Breast epithelium (tissue), 4 donors: ENCODE results near the gene KIFAP3. TPM values are rescaled to one million over a fixed set of nuclear protein-coding genes. Genes with fewer than 3 reads are reported as not detected.

Source experiments
- DNase-seq, 2 donors: peaks; one replicate each; pipeline ENCODE4 v3.0.0-alpha.2; 2019; ENCODE audit warnings: low spot score in 2 of 2
- H3K27ac ChIP-seq, 2 donors: fragments of 200-600 bp; sonication (generic) in 1 of 2; one replicate each; pipeline ENCODE4 v1.5.1; 2016 to 2019; ENCODE audit warnings: mild to moderate bottlenecking in 1 of 2
- H3K27me3 ChIP-seq, 2 donors: fragments of 200-600 bp; sonication (generic) in 1 of 2; one replicate each; pipeline versions ENCODE4 v1.5.1 to v1.6.0; 2017 to 2019; ENCODE audit warnings: control low read depth in 1 of 2, mild to moderate bottlenecking in 1 of 2
- H3K36me3 ChIP-seq: fragments of 200-600 bp; one replicate; pipeline ENCODE4 v1.5.1; 2019
- H3K4me1 ChIP-seq, 2 donors: fragments of 200-600 bp; sonication (generic); one replicate each; pipeline ENCODE4 v1.5.1; 2016 to 2019; ENCODE audit warnings: control low read depth in 1 of 2
- H3K4me3 ChIP-seq, 3 donors: fragments of 200-600 bp; sonication (generic); 1 replicate in 2 of 3; 2 replicates in 1 of 3; pipeline ENCODE4 v1.5.1; 2016 to 2019; ENCODE audit warnings: mild to moderate bottlenecking in 3 of 3, moderate library complexity in 2 of 3
- H3K9me3 ChIP-seq, 2 donors: fragments of 200-600 bp; sonication (generic) in 1 of 2; one replicate each; pipeline ENCODE4 v1.5.1; 2016 to 2019; ENCODE audit warnings: control low read depth in 1 of 2
- CTCF ChIP-seq, 3 donors: fragments of 450-650 bp; IDR thresholded peaks; one replicate each; pipeline ENCODE4 v1.5.1; 2016 to 2017; ENCODE audit warnings: antibody characterized with exemption in 3 of 3, mild to moderate bottlenecking in 3 of 3, moderate library complexity in 3 of 3
- POLR2A ChIP-seq: fragments of 450-650 bp; IDR thresholded peaks from one replicate; pipeline ENCODE4 v1.6.1; 2016; ENCODE audit warnings: antibody characterized with exemption, mild to moderate bottlenecking, moderate library complexity
- POLR2AphosphoS5 ChIP-seq, 3 donors: sonication (generic); formaldehyde crosslinking; IDR thresholded peaks; one replicate each; pipeline ENCODE4 v1.6.1; 2017; ENCODE audit warnings: antibody characterized with exemption in 3 of 3
- intact Hi-C: fragments of 100-400 bp; cut with DNase I; formaldehyde crosslinking; loops from one replicate; pipeline ENCODE4 v1.15.1; 2023; ENCODE audit warnings: low total_unique reads
- total RNA-seq, 3 donors: library from RNA; depleted of rRNA; stranded (reverse); fragments of >200 nt; gene quantifications; one replicate each; pipeline ENCODE4 v1.1.0, GENCODE V29; 2016

The KIFAP3 gene
- total RNA-seq, 3 donors from 2014 or later = 29.0 to 41.1 (median 37.7) TPM

GRCh38 chr1:170032531-170033280 is 41.8 kb downstream of the KIFAP3 start:
- Histone ChIP-seq H3K27me3 (no peaks in the 10 kb centered on the region), H3K27ac (no peak overlapping the region), H3K4me1 (no peaks in the 10 kb centered on the region), H3K36me3 (no peaks in the 10 kb centered on the region), H3K4me3 (no peak overlapping the region), H3K9me3 (peaks cover 0 to 10% of the 10 kb centered on the region in 2 donors)
- no peak for DNase-seq
- TF ChIP-seq CTCF (IDR thresholded peaks at IDR 0.05) = no peak
- no peak for TF ChIP-seq POLR2A
- no peak for TF ChIP-seq POLR2AphosphoS5 (IDR thresholded peaks at IDR 0.05)
- intact Hi-C loops = no loop called here

GRCh38 chr1:170030212-170030611 is 44.3 kb downstream of the KIFAP3 start:
- DNase-seq = no peak
- H3K4me3 ChIP-seq = no peak overlapping the region
- no peak overlapping the region for H3K27ac ChIP-seq
- intact Hi-C loops = no loop called here
- no peaks in the 10 kb centered on the region for H3K27me3 ChIP-seq
- no peaks in the 10 kb centered on the region for H3K4me1 ChIP-seq
- H3K36me3 ChIP-seq = no peaks in the 10 kb centered on the region
- no peak for TF ChIP-seq POLR2A
- no peak for TF ChIP-seq POLR2AphosphoS5 (IDR thresholded peaks at IDR 0.05)
- H3K9me3 ChIP-seq = peaks cover 0 to 15% of the 10 kb centered on the region in 2 donors

- no peak for DNase-seq
- intact Hi-C loops = no loop called here
- Histone ChIP-seq H3K36me3 (no peaks in the 10 kb centered on the region), H3K4me1 (no peaks in the 10 kb centered on the region), H3K27me3 (no peaks in the 10 kb centered on the region), H3K4me3 (no peak overlapping the region), H3K27ac (no peak overlapping the region), H3K9me3 (peaks cover 0 to 15% of the 10 kb centered on the region in 2 donors)
- TF ChIP-seq POLR2AphosphoS5 (IDR thresholded peaks at IDR 0.05) = no peak
- no peak for TF ChIP-seq CTCF (IDR thresholded peaks at IDR 0.05)
- TF ChIP-seq POLR2A = no peak
Measured at GRCh38 chr1:170027760-170028159, 46.7 kb downstream of the KIFAP3 start.

GRCh38 chr1:170020859-170021258 is 53.6 kb downstream of the KIFAP3 start:
- H3K27me3 ChIP-seq = no peaks in the 10 kb centered on the region
- no peaks in the 10 kb centered on the region for H3K4me1 ChIP-seq
- H3K36me3 ChIP-seq = no peaks in the 10 kb centered on the region
- DNase-seq = no peak
- no peak overlapping the region for H3K27ac ChIP-seq
- H3K9me3 ChIP-seq = peaks cover 5 to 6% of the 10 kb centered on the region in 2 donors
- H3K4me3 ChIP-seq = no peak overlapping the region
- intact Hi-C loops = no loop called here
- TF ChIP-seq POLR2A (no peak), CTCF (IDR thresholded peaks at IDR 0.05) (no peak), POLR2AphosphoS5 (IDR thresholded peaks at IDR 0.05) (no peak)

- Histone ChIP-seq H3K4me3 (no peak overlapping the region), H3K4me1 (no peaks in the 10 kb centered on the region), H3K36me3 (no peaks in the 10 kb centered on the region), H3K27ac (no peak overlapping the region), H3K27me3 (no peaks in the 10 kb centered on the region), H3K9me3 (peaks cover 5 to 6% of the 10 kb centered on the region in 2 donors)
- no peak for DNase-seq
- no peak for TF ChIP-seq POLR2A
- no peak for TF ChIP-seq CTCF (IDR thresholded peaks at IDR 0.05)
- no peak for TF ChIP-seq POLR2AphosphoS5 (IDR thresholded peaks at IDR 0.05)
- intact Hi-C loops = no loop called here
Measured at GRCh38 chr1:170017478-170017877, 57.0 kb downstream of the KIFAP3 start.
